HEK293 (cell line): ENCODE data around the gene FBXO5.

Experiments used
- ATF2 ChIP-seq: fragments of 450-650 bp; formaldehyde crosslinking; IDR thresholded peaks from 2 replicates; pipeline ENCODE4 v1.5.1; 2016; ENCODE audit warnings: missing biosample characterization, missing genetic modification characterization, low read depth
- GFI1B ChIP-seq: fragments of 450-650 bp; formaldehyde crosslinking; IDR thresholded peaks from 2 replicates; pipeline ENCODE4 v1.5.1; 2016; ENCODE audit warnings: missing biosample characterization, missing genetic modification characterization
- INSM2 ChIP-seq: fragments of 450-650 bp; formaldehyde crosslinking; IDR thresholded peaks from 2 replicates; pipeline ENCODE4 v1.5.1; 2016; ENCODE audit warnings: missing biosample characterization, missing genetic modification characterization
- KLF10 ChIP-seq: fragments of 450-650 bp; IDR thresholded peaks from 2 replicates; pipeline ENCODE4 v1.5.1; 2018; ENCODE audit warnings: missing biosample characterization, mild to moderate bottlenecking, missing genetic modification characterization
- KLF7 ChIP-seq: fragments of 450-650 bp; formaldehyde crosslinking; IDR thresholded peaks from 2 replicates; pipeline ENCODE4 v1.5.1; 2016; ENCODE audit warnings: missing biosample characterization, missing genetic modification characterization, borderline replicate concordance
- SCRT2 ChIP-seq: fragments of 450-650 bp; formaldehyde crosslinking; IDR thresholded peaks from 2 replicates; pipeline ENCODE4 v1.5.1; 2016; ENCODE audit warnings: missing biosample characterization, missing genetic modification characterization
- TSHZ1 ChIP-seq: fragments of 450-650 bp; formaldehyde crosslinking; IDR thresholded peaks from 2 replicates; pipeline ENCODE4 v1.5.1; 2016; ENCODE audit warnings: missing biosample characterization, missing genetic modification characterization, borderline replicate concordance
- WT1 ChIP-seq: fragments of 450-650 bp; formaldehyde crosslinking; IDR thresholded peaks from 2 replicates; pipeline ENCODE4 v1.5.1; 2016; ENCODE audit warnings: missing biosample characterization, missing genetic modification characterization
- ZBTB7A ChIP-seq: fragments of 450-650 bp; formaldehyde crosslinking; IDR thresholded peaks from 2 replicates; pipeline ENCODE4 v1.5.1; 2016; ENCODE audit warnings: low read depth, missing biosample characterization, missing genetic modification characterization
- ZBTB8A ChIP-seq: fragments of 450-650 bp; formaldehyde crosslinking; IDR thresholded peaks from 2 replicates; pipeline ENCODE4 v1.5.1; 2016; ENCODE audit warnings: missing biosample characterization, missing genetic modification characterization
- ZEB2 ChIP-seq: fragments of 450-650 bp; formaldehyde crosslinking; IDR thresholded peaks from 2 replicates; pipeline ENCODE4 v1.5.1; 2016; ENCODE audit warnings: missing biosample characterization, missing genetic modification characterization
- ZFP41 ChIP-seq: fragments of 450-650 bp; formaldehyde crosslinking; IDR thresholded peaks from 2 replicates; pipeline ENCODE4 v1.5.1; 2016; ENCODE audit warnings: missing biosample characterization, missing genetic modification characterization, borderline replicate concordance
- ZIC2 ChIP-seq: fragments of 450-650 bp; formaldehyde crosslinking; IDR thresholded peaks from 2 replicates; pipeline ENCODE4 v1.5.1; 2016; ENCODE audit warnings: missing biosample characterization, missing genetic modification characterization
- ZNF155 ChIP-seq: fragments of 450-650 bp; formaldehyde crosslinking; IDR thresholded peaks from 2 replicates; pipeline ENCODE4 v1.5.1; 2016; ENCODE audit warnings: missing biosample characterization, missing genetic modification characterization
- ZNF239 ChIP-seq: fragments of 450-650 bp; formaldehyde crosslinking; IDR thresholded peaks from 2 replicates; pipeline ENCODE4 v1.5.1; 2016; ENCODE audit warnings: missing biosample characterization, missing genetic modification characterization
- ZNF302 ChIP-seq: fragments of 450-650 bp; formaldehyde crosslinking; IDR thresholded peaks from 2 replicates; pipeline ENCODE4 v1.5.1; 2016; ENCODE audit warnings: missing biosample characterization, missing genetic modification characterization, low read depth
- ZNF335 ChIP-seq: fragments of 450-650 bp; formaldehyde crosslinking; conservative IDR thresholded peaks from 2 replicates; pipeline ENCODE4 v1.5.1; 2016; ENCODE audit warnings: missing biosample characterization, missing genetic modification characterization
- ZNF354C ChIP-seq: fragments of 450-650 bp; formaldehyde crosslinking; IDR thresholded peaks from 2 replicates; pipeline ENCODE4 v1.5.1; 2016; ENCODE audit warnings: missing biosample characterization, missing genetic modification characterization, low read depth, borderline replicate concordance
- ZNF426 ChIP-seq: fragments of 450-650 bp; formaldehyde crosslinking; IDR thresholded peaks from 2 replicates; pipeline ENCODE4 v1.5.1; 2017; ENCODE audit warnings: missing biosample characterization, missing genetic modification characterization, mild to moderate bottlenecking, inconsistent platforms, moderate library complexity
- ZNF449 ChIP-seq: fragments of 450-650 bp; formaldehyde crosslinking; IDR thresholded peaks from 2 replicates; pipeline ENCODE4 v1.5.1; 2017; ENCODE audit warnings: missing biosample characterization, mild to moderate bottlenecking, missing genetic modification characterization, moderate library complexity
- ZNF48 ChIP-seq: fragments of 450-650 bp; formaldehyde crosslinking; IDR thresholded peaks from 2 replicates; pipeline ENCODE4 v1.5.1; 2016; ENCODE audit warnings: missing biosample characterization, missing genetic modification characterization
- ZNF501 ChIP-seq: fragments of 450-650 bp; formaldehyde crosslinking; IDR thresholded peaks from 2 replicates; pipeline ENCODE4 v1.5.1; 2016; ENCODE audit warnings: missing biosample characterization, missing genetic modification characterization
- ZNF530 ChIP-seq: fragments of 450-650 bp; formaldehyde crosslinking; IDR thresholded peaks from 2 replicates; pipeline ENCODE4 v1.5.1; 2016; ENCODE audit warnings: low read depth, missing biosample characterization, missing genetic modification characterization
- ZNF561 ChIP-seq: fragments of 450-650 bp; IDR thresholded peaks from 2 replicates; pipeline ENCODE4 v1.5.1; 2018; ENCODE audit warnings: missing biosample characterization, missing genetic modification characterization, borderline replicate concordance
- ZNF596 ChIP-seq: fragments of 450-650 bp; IDR thresholded peaks from 2 replicates; pipeline ENCODE4 v1.5.0; 2018; ENCODE audit warnings: missing biosample characterization, mild to moderate bottlenecking, missing genetic modification characterization, moderate library complexity
- ZNF692 ChIP-seq: fragments of 450-650 bp; formaldehyde crosslinking; IDR thresholded peaks from 2 replicates; pipeline ENCODE4 v1.5.1; 2016; ENCODE audit warnings: missing biosample characterization, missing genetic modification characterization
- ZNF701 ChIP-seq: fragments of 450-650 bp; formaldehyde crosslinking; IDR thresholded peaks from 2 replicates; pipeline ENCODE4 v1.5.1; 2016; ENCODE audit warnings: missing biosample characterization, missing genetic modification characterization
- ZNF707 ChIP-seq: fragments of 450-650 bp; formaldehyde crosslinking; IDR thresholded peaks from 2 replicates; pipeline ENCODE4 v1.5.1; 2016; ENCODE audit warnings: missing biosample characterization, missing genetic modification characterization
- ZNF768 ChIP-seq: fragments of 450-650 bp; formaldehyde crosslinking; IDR thresholded peaks from 2 replicates; pipeline ENCODE4 v1.5.1; 2018; ENCODE audit warnings: missing biosample characterization, mild to moderate bottlenecking, missing genetic modification characterization
- ZNF837 ChIP-seq: fragments of 450-650 bp; formaldehyde crosslinking; IDR thresholded peaks from 2 replicates; pipeline ENCODE4 v1.5.1; 2016; ENCODE audit warnings: missing biosample characterization, missing genetic modification characterization
- ZNF843 ChIP-seq: fragments of 450-650 bp; formaldehyde crosslinking; IDR thresholded peaks from 2 replicates; pipeline ENCODE4 v1.5.1; 2016; ENCODE audit warnings: missing biosample characterization, missing genetic modification characterization

Gene FBXO5

GRCh38 chr6:152981989-152982903 is 595 bp downstream of the FBXO5 start (continued):
- TF ChIP-seq TSHZ1 (tag by site-specific recombination) (no peak), ZNF354C (tag by site-specific recombination) (no peak), ZIC2 (no peak), WT1 (no peak), ZNF426 (tag by site-specific recombination) (no peak; the same call in 1 of the 2 replicates), INSM2 (tag by site-specific recombination) (peak; percentile 24; the same call in 1 of the 2 replicates), ZNF335 (peak; percentile 77), ZNF48 (tag by site-specific recombination) (no peak), ZNF501 (tag by site-specific recombination) (no peak), ZNF692 (tag by site-specific recombination) (no peak), KLF10 (tag by site-specific recombination) (no peak), ZFP41 (no peak), ZEB2 (no peak), ZNF302 (no peak), GFI1B (no peak), ZNF596 (tag by site-specific recombination) (no peak), ZNF449 (peak; percentile 29; the same call in 1 of the 2 replicates), ZBTB7A (no peak), ZNF530 (tag by site-specific recombination) (no peak), ZNF837 (no peak), SCRT2 (tag by site-specific recombination) (no peak), ZNF707 (no peak), ZNF843 (no peak), ZNF239 (no peak), ZBTB8A (tag by site-specific recombination) (peak; percentile 87; the same call in 1 of the 2 replicates), ZNF768 (tag by site-specific recombination) (no peak), ZNF561 (tag by site-specific recombination) (no peak), KLF7 (tag by site-specific recombination) (peak; percentile 37; the same call in 1 of the 2 replicates), ZNF701 (no peak), ATF2 (tag by site-specific recombination) (no peak), ZNF155 (no peak)
